Measurements from ENCODE around the gene OR7C2.

DNA sequence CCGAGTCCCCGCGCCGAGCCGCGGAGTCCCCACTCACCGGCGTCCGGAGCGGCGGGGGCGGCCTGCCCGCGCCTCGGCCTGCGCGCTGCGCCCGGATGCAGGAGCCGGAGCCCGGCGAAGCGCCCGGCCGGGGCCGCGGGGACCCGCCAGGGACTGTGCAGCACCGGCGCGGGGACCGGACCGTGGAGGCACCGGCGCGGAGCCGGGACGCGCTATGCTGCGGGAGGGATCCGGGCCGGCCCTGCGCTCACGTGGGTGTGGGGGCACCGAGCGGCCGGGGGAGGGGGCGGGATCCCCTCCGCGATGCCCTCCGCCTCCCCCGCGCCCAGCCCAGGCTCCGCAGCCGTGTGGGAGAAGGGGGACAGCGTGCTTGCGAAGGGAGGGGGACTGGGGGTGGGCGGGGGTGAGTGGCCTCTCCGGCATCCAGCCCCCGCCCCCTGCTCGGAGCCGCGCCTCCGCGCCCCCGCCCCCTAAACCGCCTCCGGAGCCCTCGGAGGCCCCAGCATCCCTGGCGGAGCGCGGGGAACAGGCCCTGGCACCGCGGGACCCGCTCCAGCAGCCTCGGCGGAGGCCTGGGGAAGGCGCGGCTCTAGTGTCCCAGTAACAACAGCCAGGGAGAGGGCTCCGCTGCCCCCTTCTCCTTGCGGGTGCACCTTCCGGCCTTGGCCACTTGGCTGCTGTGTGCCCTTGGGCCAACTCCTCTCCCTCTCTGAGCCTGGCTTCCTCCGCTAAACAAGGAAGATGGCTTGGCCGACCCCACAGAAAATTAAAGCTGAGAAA lies 38.4 kb downstream of the OR7C2 start, which contains the start of gene SLC1A6:
- TF ChIP-seq, protein P1, sequence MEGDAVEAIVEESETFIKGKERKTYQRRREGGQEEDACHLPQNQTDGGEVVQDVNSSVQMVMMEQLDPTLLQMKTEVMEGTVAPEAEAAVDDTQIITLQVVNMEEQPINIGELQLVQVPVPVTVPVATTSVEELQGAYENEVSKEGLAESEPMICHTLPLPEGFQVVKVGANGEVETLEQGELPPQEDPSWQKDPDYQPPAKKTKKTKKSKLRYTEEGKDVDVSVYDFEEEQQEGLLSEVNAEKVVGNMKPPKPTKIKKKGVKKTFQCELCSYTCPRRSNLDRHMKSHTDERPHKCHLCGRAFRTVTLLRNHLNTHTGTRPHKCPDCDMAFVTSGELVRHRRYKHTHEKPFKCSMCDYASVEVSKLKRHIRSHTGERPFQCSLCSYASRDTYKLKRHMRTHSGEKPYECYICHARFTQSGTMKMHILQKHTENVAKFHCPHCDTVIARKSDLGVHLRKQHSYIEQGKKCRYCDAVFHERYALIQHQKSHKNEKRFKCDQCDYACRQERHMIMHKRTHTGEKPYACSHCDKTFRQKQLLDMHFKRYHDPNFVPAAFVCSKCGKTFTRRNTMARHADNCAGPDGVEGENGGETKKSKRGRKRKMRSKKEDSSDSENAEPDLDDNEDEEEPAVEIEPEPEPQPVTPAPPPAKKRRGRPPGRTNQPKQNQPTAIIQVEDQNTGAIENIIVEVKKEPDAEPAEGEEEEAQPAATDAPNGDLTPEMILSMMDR (optimal IDR thresholded peaks at IDR 0.05 in 1 of 3, IDR thresholded peaks at IDR 0.05 in 1 of 3, conservative IDR thresholded peaks at IDR 0.05 in 1 of 3; ENCODE audit: extremely low read depth in 1 of 3, insufficient read depth in 2 of 3, low read length in 3 of 3), result no peak
- TF ChIP-seq EZH2 (IDR thresholded peaks at IDR 0.05; ENCODE audit: low read length), result no peak

All from keratinocyte (primary cell).